ENCODE data around the gene PLXNA3.

PLXNA3 gene

GRCh38 chrX:154460326-154460725 lies 2.2 kb downstream of the PLXNA3 start:
- no peak for DNase-seq

GRCh38 chrX:154462396-154462795 lies 4.3 kb downstream of the PLXNA3 start:
- no peak for DNase-seq

DNA sequence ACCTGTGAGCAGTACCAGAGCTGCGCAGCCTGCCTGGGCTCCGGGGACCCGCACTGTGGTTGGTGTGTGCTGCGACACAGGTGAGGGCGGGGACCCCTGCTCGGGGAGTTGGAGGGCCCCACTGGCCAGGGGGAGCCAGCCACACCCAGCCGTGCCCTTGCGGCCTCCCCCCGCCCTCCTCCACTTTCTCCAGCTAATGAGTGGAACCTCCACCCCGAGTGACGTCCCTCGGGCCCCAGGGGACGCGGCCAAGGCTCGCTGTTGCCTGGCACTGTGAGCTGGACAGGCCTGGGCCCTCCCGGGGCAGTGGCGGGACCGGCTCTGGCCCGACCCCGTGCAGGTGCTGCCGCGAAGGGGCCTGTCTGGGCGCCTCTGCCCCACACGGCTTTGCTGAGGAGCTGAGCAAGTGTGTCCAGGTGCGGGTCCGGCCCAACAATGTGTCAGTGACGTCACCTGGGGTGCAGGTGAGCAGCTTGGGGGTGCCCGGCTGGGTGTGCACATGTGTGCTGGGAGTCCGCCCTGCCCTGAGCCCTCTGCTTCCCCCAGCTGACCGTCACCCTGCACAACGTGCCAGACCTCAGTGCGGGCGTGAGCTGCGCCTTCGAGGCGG lies 5.6 kb downstream of the PLXNA3 start:
- DNase-seq: no peak

DNA sequence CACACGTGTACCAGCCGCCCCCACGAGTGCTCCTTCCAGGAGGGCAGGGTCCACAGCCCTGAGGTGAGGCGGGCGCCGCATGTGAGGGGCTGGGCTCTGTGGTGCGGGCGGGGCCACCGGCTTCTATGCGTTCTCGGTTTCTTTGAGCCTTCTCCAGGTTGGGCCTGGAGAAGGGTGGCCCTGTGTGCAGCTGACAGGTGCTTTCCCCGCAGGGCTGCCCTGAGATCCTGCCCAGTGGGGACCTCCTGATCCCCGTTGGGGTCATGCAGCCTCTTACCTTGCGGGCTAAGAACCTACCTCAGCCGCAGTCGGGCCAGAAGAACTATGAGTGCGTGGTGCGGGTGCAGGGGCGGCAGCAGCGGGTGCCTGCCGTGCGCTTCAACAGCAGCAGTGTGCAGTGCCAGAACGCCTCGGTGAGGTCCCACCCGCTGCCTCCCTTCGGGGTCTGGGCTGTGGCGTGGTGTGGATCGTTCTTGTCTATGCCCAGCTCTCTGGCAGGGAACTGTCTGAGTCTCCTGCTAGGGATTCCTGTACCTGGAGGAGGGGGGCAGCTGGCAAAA lies 6.8 kb downstream of the PLXNA3 start:
- no peak for DNase-seq

GRCh38 chrX:154465601-154466000 lies 7.5 kb downstream of the PLXNA3 start:
- no peak for DNase-seq

DNA sequence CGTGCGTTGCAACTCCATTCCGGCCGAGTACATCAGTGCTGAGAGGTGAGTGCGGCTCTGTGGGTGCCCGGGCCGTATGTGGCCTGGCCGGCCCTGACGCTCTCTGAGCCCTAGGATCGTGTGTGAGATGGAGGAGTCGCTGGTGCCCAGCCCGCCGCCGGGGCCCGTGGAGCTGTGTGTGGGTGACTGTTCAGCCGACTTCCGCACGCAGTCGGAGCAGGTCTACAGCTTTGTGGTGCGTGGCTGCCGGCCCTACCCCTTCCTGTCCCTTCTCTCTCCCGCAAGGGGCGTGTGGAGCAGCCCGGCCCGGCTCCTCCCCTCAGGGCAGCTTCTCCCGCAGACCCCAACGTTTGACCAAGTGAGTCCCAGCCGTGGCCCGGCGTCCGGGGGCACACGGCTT lies 8.0 kb downstream of the PLXNA3 start:
- DNase-seq: no peak

DNA sequence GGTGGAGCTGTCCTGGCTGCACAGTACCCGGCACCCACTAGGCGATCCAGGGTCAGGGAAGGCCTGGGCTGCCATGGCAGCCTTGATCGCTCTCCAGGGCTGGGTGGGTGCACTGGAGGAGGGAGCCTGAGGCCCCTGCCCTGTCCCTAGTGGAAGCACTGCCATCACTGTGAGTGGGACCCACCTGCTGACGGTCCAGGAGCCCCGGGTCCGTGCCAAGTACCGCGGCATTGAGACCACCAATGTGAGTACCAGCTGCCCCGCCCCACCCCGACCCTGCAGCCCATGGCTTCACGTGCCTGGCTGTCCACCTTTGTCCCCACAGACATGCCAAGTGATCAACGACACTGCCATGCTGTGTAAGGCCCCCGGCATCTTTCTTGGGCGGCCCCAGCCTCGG lies 8.8 kb downstream of the PLXNA3 start:
- no peak for DNase-seq

DNA sequence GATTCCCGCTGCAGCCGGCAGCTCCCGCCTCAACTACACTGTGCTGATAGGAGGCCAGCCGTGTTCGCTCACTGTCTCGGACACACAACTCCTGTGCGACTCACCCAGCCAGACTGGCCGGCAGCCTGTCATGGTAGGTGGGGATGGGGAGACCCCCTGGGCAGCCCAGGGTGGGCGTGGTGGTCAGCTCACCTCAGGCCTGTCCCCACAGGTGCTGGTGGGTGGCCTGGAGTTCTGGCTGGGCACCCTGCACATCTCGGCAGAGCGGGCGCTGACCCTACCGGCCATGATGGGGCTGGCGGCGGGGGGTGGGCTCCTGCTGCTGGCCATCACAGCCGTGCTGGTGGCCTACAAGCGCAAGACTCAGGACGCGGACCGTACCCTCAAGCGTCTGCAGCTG lies 9.5 kb downstream of the PLXNA3 start:
- DNase-seq: no peak

GRCh38 chrX:154468217-154468616 lies 10.1 kb downstream of the PLXNA3 start:
- DNase-seq: no peak

GRCh38 chrX:154469114-154469513 lies 11.0 kb downstream of the PLXNA3 start:
- DNase-seq: no peak

- no peak for DNase-seq
Measured at GRCh38 chrX:154469880-154470279, 11.8 kb downstream of the PLXNA3 start.

DNA sequence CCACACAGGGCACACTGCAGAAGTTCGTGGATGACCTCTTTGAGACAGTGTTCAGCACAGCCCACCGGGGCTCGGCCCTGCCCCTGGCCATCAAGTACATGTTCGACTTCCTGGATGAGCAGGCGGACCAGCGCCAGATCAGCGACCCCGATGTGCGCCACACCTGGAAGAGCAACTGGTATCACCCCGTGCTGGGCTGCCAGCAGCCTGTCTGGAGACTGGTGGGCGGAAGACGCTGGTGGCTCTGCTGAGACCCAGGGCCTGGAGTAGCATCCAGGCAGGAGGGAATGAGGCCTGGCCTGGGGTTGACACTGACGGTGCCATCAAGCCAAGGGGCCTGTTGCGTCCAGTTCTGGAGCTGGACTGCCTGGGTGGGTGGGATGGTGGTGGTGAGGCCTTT lies 12.4 kb downstream of the PLXNA3 start:
- DNase-seq: no peak

DNA sequence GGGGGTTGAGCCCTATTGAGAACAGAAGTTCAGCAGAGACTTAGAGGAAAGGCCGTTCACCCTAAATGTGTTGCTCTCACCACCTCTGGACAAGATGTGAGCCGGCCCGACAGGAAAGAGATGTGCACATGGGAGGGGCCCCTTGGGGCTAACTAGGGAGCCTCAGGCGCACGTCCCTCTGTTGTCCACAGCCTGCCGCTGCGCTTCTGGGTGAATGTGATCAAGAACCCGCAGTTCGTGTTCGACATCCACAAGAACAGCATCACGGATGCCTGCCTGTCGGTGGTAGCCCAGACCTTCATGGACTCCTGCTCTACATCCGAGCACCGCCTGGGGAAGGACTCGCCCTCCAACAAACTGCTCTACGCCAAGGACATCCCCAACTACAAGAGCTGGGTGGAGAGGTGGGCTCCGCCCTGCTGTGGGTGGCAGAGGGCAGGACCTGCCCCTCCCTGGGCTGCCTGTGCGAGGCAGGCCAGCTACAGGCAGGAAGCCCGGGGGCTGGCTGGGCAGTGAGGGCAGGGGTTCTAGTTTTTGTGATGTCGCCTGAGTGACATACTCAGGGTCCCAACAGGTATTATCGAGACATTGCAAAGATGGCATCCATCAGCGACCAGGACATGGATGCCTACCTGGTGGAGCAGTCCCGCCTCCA lies 13.0 kb downstream of the PLXNA3 start:
- DNase-seq: no peak

DNA sequence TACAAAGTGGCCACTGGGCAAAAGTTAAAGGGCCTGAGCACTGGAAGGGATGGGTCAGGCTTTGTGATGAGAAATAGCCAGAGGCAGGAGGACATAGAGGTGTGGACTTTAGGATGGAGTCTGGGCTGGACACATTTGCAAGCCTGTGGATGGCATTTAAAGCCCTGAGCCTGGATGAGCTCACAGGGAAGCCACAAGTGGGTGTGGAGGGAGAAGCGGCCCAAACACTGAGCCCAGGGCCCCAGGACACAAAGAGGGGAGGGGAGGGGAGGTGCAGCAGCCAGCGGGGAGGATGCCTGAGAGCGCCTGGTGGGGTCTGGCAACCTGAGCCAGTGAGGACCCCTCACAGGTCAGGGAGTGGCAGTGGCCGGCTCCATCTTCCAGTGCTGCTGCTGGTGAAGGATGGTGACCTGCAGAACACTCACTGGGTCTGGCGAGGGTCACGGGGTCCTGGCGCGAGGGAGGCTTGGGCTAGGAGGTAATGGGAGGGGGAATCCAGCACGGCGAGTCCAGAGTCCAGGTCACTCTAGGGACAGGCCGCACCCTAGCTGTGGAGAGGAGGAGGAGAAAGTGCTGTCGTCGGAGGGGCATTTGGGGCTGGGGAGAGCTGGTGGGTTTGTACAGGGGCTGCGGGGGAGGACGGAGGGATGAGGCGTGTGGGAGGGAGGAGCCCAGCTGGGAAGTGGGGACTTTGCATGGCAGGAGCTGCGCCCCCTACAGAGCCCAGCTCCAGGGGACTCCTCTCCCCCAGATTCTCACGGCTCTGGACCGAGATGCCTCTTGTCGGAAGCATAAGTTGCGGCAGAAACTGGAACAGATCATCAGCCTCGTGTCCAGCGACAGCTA lies 14.0 kb downstream of the PLXNA3 start:
- DNase-seq: no peak

DNA sequence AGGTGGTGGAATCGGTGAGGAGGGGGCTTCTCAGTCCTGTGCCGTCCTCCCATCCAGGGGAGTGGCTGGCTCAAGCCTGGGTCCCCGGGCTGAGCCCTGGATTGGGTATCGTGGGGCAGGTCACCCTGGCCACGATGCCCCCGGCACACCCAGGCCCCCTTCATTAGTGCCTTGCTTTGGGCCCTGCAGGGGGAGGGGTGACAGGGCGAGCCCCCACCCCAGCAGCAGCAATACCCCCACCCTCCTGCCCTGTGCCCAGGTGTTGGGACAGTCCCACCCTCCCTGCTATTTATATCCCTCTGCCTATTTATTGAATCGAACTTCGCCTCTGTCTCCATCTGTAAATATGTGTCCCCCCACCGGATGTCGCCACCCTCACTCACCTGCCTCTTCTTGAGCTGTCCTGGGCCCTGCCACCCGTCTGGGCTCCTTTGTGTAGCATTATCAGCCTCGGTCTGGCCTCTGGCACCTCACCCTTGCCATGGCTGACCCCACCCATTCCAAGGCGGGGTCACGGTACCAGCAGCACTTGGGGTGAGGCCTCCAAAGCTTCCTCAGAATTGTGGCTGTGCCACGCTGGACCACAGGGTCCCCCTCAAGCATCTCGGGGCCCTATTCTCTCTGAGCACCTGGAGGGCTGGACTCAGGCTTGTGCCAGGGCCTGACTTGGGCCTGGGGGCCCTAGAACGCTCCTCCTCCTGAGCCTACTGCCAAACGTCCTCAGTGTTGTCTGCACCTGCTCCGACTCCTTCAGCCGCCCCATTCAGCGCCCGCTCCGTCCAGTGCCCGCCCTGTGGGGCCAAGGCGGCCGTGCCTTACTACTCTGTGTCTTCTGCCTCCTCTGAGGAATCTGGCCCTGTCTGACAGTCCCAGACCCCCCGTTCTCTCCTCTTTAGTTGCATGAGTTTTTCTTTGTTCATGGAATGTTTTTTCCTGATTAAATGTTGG lies 14.9 kb downstream of the PLXNA3 start:
- DNase-seq: no peak

- no peak for DNase-seq
Measured at GRCh38 chrX:154473683-154474082, 15.6 kb downstream of the PLXNA3 start.

DNA sequence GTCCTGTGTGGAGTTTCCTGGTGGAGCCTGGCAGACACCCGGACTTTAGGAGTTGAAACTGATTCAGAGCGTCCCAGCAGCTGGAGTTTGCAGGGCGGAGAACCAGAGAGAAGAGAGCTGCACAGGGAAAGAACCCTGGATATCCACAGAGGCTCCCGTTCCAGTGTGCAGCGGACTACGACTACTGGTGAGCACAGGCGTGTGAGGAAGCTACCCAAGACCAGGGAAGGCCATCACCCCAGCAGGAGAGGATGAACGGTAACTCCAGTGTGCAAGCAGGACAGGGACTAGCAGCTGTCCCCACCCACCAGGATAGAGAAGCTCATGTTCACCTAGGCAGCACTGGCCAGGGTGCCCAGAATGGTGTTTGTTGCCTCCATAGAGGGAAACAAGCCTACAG lies 18.7 kb downstream of the PLXNA3 start:
- no peak for DNase-seq

DNA sequence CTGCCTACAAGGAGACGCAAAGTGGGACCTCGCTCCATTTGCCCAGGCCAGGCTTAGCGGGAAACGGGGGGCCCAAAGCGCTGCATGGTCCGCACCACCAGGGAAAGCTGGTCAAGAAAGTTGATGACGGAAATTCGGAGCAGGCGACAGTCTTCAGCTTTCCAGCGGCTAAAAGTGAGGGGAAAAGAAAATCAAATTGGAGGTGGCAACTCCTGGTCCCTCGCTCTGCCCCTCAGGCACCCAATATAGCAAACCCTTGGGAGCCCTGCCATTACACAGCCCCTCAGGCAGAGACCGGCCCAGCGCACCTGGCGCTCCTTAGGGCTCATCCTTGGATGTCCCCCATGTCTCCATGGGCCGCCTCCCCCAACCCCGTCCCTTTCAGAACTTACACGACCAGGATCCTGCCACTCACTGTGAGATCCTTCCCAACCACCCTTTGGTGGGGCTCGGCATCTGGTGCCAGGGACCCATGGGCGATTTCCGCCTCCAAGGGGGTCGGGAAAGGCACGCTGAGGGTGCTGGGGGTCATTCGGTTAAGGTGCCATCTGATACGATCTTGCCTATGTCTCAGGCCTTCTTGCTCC lies 19.9 kb downstream of the PLXNA3 start:
- DNase-seq: no peak

GRCh38 chrX:154478728-154479622 lies 20.9 kb downstream of the PLXNA3 start, which contains the start of gene LAGE3:
Gene LAGE3, minus strand, starts transcription at chrX:154479281. Its CDS starts 366 bp downstream, at chrX:154478915.
- DNase-seq: peak; percentile 92

DNA sequence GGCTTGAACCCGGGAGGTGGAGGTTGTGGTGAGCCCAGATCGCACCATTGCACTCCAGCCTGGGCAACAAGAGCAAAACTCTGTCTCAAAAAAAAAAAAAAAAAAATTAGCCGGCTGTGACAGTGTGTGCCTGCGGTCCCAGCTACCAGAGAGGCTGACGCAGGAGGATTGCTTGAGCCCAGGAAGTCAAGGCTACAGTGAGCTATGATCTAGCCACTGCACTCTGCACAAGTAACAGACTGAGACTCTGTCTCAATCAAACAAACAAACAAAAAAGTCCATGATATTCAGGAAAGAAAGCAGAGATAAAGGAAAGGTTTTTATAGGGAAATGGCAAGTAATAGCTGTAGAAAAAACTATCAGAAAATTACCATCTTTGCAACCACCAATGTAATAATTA lies 23.1 kb downstream of the PLXNA3 start:
- no peak for DNase-seq
